DMS79 treated with DMSO at 0.1 percent for 48 hours (cell line): ENCODE results near the gene RTP1.

Experiments
- DNase-seq: peaks from one replicate; lab custom pipeline; 2025; lab: John Stamatoyannopoulos, UW

Gene RTP1

DNA sequence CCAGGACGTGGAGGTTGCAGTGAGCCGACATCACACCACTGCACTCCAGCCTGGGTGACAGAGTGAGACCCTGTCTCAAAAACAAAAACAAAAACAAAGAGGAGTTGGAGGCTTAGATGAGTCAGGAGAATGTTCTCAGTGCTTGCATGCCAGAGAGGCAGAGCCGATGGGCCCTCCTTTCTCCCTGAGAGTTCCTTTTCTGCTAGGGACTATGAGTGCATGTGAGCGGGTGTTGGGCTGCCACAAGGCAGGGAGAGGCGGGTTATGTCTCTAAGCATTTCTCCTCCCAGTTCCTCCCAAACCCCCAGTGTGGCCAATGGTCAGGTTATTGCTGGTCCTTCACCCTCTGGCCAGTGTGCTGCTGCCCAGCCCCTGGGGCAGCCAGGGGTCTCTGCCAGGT is 45.1 kb downstream of the RTP1 start:
- DNase-seq: no peak

DNA sequence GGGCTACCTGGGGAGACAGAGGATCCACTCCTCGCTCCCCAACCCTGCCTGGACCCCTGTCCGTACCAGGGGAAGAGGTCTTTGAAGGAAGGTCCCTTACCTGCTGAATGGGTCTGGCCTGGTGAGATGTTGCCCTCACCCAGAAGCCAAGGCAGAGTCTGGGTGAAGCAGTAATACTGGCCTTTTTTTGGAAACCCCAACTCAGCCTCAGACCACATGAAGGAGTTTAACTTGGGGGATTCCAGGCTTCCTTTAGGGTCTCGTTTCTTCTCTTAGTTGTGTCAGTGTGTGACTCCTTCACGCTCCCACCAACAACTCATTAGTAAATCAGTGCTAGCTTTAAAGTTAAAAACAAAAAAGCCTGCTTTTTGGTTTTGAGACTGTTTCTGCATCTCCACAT is 45.6 kb downstream of the RTP1 start:
- DNase-seq: no peak

DNA sequence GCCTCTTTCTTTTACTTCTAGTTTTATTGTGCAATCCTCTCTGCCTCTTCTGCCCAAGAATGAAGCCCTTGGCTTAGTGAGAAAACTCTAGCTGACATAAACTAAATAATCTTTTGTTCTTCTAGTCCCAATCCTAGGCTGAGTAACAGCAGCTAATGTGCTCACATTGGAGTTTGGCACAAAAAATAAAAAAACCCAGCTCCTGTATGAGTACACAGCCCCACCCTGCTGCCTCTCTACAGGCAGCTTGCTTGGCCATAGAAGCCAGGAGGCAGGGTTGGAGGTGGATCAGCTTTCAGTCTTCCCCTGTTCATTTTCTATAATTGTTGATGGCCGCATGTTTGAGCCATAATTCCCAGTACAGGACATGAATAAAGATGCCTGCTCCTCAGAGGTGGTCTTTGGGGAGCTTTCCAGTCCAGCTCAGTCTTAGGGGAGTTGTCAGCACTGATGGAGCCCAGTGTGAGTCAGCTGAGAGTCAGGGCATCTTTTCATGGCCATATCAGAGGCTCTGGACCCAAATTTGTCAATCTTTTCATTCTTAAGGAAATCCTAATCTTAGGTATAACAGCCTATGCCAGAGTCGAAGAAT is 46.7 kb downstream of the RTP1 start:
- DNase-seq: no peak

DNA sequence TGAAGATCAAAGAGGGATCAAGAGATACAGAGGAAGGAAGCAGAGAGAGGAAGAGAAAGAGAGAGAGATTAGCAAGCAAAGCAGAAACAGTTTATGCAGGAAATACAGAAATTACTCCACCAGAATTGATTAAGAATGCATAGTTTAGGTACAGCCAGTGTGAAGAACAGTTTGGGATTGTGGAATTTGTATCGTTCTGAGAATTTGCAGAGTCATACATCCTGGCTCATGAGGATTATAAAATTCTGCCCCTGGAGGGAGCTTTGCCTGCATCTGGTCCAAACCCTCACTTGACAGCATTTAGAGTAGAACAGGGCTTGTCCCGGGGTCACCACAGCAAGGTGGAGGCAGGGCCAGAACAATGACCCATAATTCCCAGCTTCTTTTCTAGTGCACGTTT is 50.1 kb downstream of the RTP1 start:
- no peak for DNase-seq
